GM19463 (cell line): ENCODE measurements around the gene HGF.
"Not testable (repeated sequence)": the region's sequence is repeated elsewhere in the genome, so short reads cannot be mapped to it uniquely, and the experiment has no call there.

ENCODE experiments used
- ATAC-seq: cut with Tn5 transposase; IDR thresholded peaks from one replicate; pipeline ENCODE4 v1.9.1; 2021; ENCODE audit warnings: mild to moderate bottlenecking, moderate library complexity; ENCODE audit not compliant: unreplicated experiment

Gene HGF

GRCh38 chr7:81725003-81725811 lies 44.6 kb downstream of the HGF start:
- ATAC-seq: no peak

GRCh38 chr7:81722250-81722649 lies 47.6 kb downstream of the HGF start:
- ATAC-seq: not testable (repeated sequence)

- ATAC-seq: no peak
Observed at GRCh38 chr7:81721437-81721836, 48.4 kb downstream of the HGF start.

- ATAC-seq: no peak
Observed at GRCh38 chr7:81719865-81720264, 50.0 kb downstream of the HGF start.

- ATAC-seq: no peak
Observed at GRCh38 chr7:81715984-81716588, 53.8 kb downstream of the HGF start.

GRCh38 chr7:81714306-81714705 lies 55.5 kb downstream of the HGF start:
- ATAC-seq: no peak

GRCh38 chr7:81710751-81711150 lies 59.1 kb downstream of the HGF start:
- no peak for ATAC-seq

- ATAC-seq: no peak
Observed at GRCh38 chr7:81709836-81710235, 60.0 kb downstream of the HGF start.

GRCh38 chr7:81707966-81708365 lies 61.9 kb downstream of the HGF start:
- ATAC-seq: no peak

GRCh38 chr7:81707196-81707595 lies 62.7 kb downstream of the HGF start:
- no peak for ATAC-seq

- no peak for ATAC-seq
Observed at GRCh38 chr7:81705206-81705605, 64.6 kb downstream of the HGF start.

- no peak for ATAC-seq
Observed at GRCh38 chr7:81704595-81704994, 65.3 kb downstream of the HGF start.

- ATAC-seq: no peak
Observed at GRCh38 chr7:81698965-81699364, 70.9 kb downstream of the HGF start.

GRCh38 chr7:81694711-81695110 lies 75.1 kb downstream of the HGF start:
- ATAC-seq: no peak

GRCh38 chr7:81693894-81694293 lies 76.0 kb downstream of the HGF start:
- ATAC-seq: no peak

GRCh38 chr7:81693080-81693479 lies 76.8 kb downstream of the HGF start:
- peak; percentile 61 for ATAC-seq

- peak; percentile 14 for ATAC-seq
Observed at GRCh38 chr7:81692146-81692905, 77.5 kb downstream of the HGF start.

- ATAC-seq: no peak
Observed at GRCh38 chr7:81691199-81691821, 78.5 kb downstream of the HGF start.

- ATAC-seq: no peak
Observed at GRCh38 chr7:81690688-81691087, 79.2 kb downstream of the HGF start.

GRCh38 chr7:81690251-81690650 lies 79.6 kb downstream of the HGF start:
- ATAC-seq: no peak

GRCh38 chr7:81688622-81689411 lies 81.0 kb downstream of the HGF start:
- ATAC-seq: no peak
